ENCODE measurements around the gene POLD4. TPM values are rescaled to one million over a fixed set of nuclear protein-coding genes. Genes with fewer than 3 reads are reported as not detected.

Gene POLD4
- total RNA-seq, 3 donors from 2014 or later: 16.4 to 23.8 (median 22.0) TPM

DNA sequence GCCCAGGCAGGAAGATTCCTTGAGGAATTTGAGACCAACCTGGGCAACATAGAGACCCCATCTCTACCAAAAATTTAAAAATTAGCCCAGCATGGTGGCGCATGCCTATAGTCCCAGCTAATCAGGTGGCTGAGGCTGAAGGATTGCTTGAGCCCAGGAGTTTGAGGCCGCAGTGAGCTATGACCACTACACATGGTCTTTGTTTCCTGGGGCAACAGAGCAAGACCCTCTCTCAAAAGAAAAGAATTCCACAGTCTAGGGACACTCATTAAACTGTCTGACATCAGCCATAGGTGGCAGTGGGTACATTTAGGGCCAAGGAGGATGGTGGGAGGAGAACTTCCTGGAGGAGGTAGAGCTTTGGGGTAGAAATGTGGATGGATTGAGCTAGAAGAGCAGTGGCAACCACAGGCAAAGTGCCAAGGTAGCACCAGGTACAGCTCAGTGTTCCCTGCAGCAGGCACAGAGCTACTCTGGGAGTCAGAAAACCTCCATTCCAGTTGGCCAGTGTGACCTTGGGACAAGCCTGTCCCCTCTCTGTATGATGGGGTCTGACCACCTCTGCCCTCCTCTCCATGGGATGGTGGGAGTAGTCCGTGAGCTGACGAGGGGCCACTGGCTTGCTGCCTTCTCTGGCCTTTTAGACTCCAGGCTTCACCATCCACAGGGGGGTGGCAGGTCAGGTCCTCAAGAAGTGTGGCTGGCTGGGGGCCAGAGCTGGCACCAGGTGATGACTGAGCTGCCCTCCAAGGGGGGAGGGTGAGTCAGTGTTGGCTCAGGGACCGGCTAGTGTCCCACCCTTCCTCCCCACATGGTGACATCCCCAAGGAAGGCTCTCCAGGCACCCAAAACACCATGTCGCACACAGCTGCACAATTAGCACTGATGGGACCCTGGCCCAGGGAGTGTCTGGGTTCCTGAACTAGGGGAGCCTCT lies 23.8 kb upstream of the POLD4 start:
- peaks cover 6% of the 10 kb centered on the region for H3K27me3 Mint-ChIP-seq (ENCODE audit: low read depth)
- no peaks in the 10 kb centered on the region for H3K9me3 Mint-ChIP-seq
- H3K4me3 Mint-ChIP-seq: no peak overlapping the region
- no peak for ATAC-seq
- DNase-seq: no peak
- no peaks in the 10 kb centered on the region for H3K36me3 Mint-ChIP-seq (ENCODE audit: insufficient read depth)
- H3K4me1 Mint-ChIP-seq (ENCODE audit: low read depth): peaks cover 18% of the 10 kb centered on the region

DNA sequence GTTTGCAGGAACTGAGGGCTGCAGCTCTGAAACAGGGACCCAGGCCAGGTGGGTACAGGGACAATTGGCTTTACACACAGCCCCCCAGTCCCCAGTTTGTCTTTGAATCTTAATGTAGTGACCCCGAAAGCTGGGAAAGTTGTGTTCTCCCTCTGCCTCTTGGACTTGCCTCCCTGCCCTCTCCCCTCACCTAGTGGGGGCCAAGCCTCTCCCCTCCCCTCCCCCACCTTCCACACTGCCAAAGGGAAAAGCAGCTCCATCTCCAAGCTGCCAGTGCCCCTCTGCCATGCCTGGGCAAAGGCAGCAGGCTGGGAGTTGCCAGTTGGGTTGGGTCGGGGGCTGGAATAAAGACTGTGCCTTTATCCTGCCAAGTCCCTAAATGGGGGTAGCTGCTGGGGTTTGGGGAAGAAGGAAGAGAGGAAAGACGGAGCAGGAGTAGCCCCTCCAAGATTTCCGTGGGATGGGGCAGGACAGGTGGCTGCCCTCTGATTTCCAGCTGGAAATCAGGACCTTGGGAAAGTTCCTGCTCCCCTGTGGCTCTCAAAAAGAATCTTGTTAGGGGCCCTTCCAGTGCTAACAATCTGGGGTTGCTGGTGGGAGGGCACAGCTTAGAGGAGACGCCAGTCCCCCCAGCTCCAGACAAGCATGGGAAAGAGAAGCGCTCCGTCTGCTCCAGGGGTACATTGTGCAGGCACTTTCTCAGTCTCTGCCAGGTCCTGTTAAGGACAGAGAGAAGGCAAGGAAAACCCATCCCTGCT lies 22.9 kb upstream of the POLD4 start:
- ATAC-seq: no peak
- no peak for DNase-seq
- Mint-ChIP-seq H3K27me3 (ENCODE audit: low read depth) (peaks cover 12% of the 10 kb centered on the region), H3K9me3 (no peaks in the 10 kb centered on the region), H3K36me3 (ENCODE audit: insufficient read depth) (no peaks in the 10 kb centered on the region), H3K4me3 (no peak overlapping the region), H3K4me1 (ENCODE audit: low read depth) (peaks cover 23% of the 10 kb centered on the region)

DNA sequence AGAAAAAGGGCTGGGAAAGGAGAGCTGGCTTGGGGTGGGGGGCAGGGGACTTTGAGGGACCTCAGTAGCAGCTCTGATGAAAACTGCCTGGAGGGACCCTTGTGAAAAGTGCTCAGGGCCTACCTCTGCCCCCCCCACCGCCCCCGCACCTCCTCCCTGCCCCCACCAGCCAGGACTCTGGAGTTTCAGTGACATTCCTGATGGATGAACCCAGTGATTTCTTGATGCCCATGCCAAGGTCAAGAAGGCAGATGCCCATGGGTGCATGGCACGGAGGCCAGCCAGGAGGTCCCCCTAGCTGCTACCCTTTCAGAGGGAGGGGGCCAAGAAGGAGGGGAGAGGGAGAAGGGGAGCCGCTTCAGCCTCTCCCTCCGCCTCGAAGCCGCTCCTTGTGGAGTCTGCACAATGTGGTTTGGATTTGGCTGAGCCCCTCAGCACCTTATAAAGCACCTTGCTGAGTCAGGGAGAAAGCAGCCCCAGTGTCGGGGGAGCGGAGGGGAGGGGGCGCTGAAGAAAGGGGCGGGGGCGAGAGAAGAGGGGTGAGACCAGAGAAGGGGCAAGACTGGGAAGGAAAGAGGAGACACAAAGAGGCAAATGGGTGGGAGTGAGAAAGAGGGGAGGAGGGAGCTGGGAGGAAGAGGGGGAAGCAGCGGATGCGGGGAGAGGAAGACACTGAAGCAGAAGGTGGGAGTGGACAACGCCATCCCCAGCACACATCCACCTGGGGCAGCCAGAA lies 22.1 kb upstream of the POLD4 start:
- Mint-ChIP-seq H3K27me3 (ENCODE audit: low read depth) (peaks cover 13% of the 10 kb centered on the region), H3K4me3 (no peak overlapping the region), H3K4me1 (ENCODE audit: low read depth) (peaks cover 29% of the 10 kb centered on the region), H3K9me3 (no peaks in the 10 kb centered on the region), H3K36me3 (ENCODE audit: insufficient read depth) (no peaks in the 10 kb centered on the region)
- ATAC-seq: no peak
- no peak for DNase-seq

DNA sequence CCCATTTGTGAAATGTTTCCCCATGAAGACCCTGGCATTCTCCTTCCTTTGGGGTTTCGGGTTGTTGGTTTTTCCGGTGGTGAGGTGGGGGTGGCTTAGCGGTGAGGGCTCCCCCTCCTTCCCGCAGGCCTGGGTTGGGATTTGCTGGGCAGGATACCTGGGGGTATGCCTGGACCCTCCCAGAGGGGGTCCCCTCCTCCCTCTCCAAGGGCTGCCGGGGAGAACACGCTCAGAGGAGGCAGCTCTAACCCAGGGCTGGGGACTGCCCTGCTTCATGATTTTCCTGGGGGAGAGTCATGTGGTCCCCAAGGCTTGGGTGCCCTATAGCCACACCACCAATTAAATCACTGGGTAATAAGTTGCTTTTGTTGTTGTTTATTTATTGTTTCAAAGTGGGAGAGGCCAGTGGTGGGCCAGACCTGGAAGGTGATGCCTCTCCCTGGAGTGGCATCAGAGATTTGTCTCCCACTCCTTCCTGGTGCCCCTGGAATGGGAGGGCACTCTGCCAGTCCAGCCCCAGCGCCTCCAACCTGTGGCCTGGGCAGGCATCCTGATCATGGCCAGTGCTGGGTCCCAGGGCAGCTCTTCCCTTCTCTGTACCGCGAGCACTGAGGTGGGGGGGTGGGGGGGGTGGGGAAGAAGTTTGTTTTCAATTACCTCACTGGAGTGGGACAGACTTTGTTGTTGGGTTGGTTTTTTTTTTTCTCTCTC lies 21.4 kb upstream of the POLD4 start:
- no peaks in the 10 kb centered on the region for H3K9me3 Mint-ChIP-seq
- H3K4me3 Mint-ChIP-seq: peak overlapping the region; percentile 83
- DNase-seq (no peak), ATAC-seq (no peak)
- H3K27me3 Mint-ChIP-seq (ENCODE audit: low read depth): peaks cover 13% of the 10 kb centered on the region
- H3K4me1 Mint-ChIP-seq (ENCODE audit: low read depth): peaks cover 34% of the 10 kb centered on the region
- H3K36me3 Mint-ChIP-seq (ENCODE audit: insufficient read depth): no peaks in the 10 kb centered on the region

DNA sequence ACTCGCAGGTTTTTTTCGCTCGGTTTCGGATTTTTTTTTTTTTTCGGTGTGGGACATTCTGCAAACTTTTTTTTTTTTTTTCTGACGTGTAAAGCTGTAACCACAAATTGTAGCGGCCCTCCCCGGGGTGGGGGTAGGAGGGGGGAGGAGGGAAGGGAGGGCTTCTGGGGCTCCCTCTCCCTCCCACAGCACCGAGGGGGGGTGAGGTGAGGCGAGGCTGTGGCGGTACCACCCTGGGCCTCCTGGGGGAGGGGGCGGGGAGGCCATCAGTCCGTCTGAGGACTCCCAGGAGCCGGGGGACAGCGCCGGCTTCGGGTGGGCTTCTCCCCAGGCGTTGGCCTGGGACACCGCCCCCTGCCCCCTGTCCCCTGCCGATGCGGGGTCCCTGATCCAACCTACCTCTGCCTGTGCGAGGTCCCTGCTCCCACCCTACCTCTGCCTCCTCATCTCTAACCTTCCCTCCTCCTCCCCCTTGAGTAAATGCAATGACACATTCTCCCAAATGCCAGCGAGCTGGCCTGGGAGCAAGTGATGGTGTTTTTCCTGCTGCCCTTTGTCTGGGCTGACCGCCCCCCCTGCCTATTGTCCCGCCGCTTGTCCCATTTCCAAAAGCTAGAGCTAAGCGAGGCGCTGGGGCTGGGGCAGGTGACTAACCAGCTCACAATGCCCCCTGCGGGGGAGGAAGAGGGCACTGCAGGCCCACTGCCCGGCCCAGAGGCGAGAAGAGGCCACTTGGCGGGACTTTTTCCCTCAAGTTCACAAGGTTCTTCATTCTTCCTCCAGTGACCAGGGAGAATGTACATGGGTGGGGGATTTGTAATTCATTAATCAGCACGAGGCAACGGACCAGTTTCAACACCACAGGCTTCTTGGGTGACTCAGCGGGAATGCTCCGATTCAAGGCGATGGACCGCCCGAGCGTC lies 20.6 kb upstream of the POLD4 start:
- peak; percentile 71 for DNase-seq
- Mint-ChIP-seq H3K27me3 (ENCODE audit: low read depth) (peaks cover 13% of the 10 kb centered on the region), H3K4me3 (peak overlapping the region; percentile 86), H3K4me1 (ENCODE audit: low read depth) (peaks cover 42% of the 10 kb centered on the region), H3K9me3 (no peaks in the 10 kb centered on the region), H3K36me3 (ENCODE audit: insufficient read depth) (no peaks in the 10 kb centered on the region)
- ATAC-seq: peak; percentile 47 to 48

GRCh38 chr11:67372993-67373647 lies 19.8 kb upstream of the POLD4 start, which contains the start of gene CLCF1:
Gene CLCF1, minus strand, starts transcription at chr11:67373598. Its CDS starts 59 bp downstream, at chr11:67373539.
- Mint-ChIP-seq H3K27me3 (ENCODE audit: low read depth) (peaks cover 13% of the 10 kb centered on the region), H3K36me3 (ENCODE audit: insufficient read depth) (no peaks in the 10 kb centered on the region), H3K9me3 (no peaks in the 10 kb centered on the region), H3K4me3 (peak within 1 kb of the TSS; percentile 86), H3K4me1 (ENCODE audit: low read depth) (peaks cover 50% of the 10 kb centered on the region)
- ATAC-seq (peak; percentile 22 to 39), DNase-seq (no peak)

- no peak for DNase-seq
- no peak for ATAC-seq
- H3K4me3 Mint-ChIP-seq: peak overlapping the region; percentile 81
- no peaks in the 10 kb centered on the region for H3K36me3 Mint-ChIP-seq (ENCODE audit: insufficient read depth)
- H3K27me3 Mint-ChIP-seq (ENCODE audit: low read depth): peaks cover 13% of the 10 kb centered on the region
- H3K9me3 Mint-ChIP-seq: no peaks in the 10 kb centered on the region
- H3K4me1 Mint-ChIP-seq (ENCODE audit: low read depth): peaks cover 55% of the 10 kb centered on the region
Observed at GRCh38 chr11:67372321-67372992, 19.1 kb upstream of the POLD4 start.

DNA sequence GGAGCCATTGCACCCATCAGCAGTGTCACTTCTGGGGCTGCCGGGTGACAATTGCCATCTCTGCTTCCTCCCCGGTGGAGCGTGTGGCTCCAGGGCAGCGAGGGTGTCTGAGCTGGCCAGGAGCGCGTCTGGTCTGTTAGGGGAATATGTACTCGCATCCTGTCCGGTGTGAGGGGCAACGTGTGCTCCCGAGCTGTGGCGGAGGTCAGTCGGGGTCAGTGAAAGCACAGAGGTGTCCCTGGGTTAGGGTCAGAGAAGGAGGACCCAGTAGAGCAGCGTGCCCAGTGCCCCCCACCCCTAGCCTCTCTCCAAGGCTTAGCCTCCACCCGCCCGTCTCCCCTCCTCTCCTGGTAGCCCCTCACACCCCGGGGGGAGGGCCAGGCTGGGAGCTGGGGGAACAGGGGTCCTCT lies 18.6 kb upstream of the POLD4 start:
- DNase-seq (no peak), ATAC-seq (no peak)
- Mint-ChIP-seq H3K4me3 (peak overlapping the region; percentile 81), H3K9me3 (no peaks in the 10 kb centered on the region), H3K4me1 (ENCODE audit: low read depth) (peaks cover 55% of the 10 kb centered on the region), H3K36me3 (ENCODE audit: insufficient read depth) (no peaks in the 10 kb centered on the region), H3K27me3 (ENCODE audit: low read depth) (peaks cover 13% of the 10 kb centered on the region)

- Mint-ChIP-seq H3K4me1 (ENCODE audit: low read depth) (peaks cover 56% of the 10 kb centered on the region), H3K4me3 (peak overlapping the region; percentile 81), H3K27me3 (ENCODE audit: low read depth) (peaks cover 13% of the 10 kb centered on the region), H3K36me3 (ENCODE audit: insufficient read depth) (no peaks in the 10 kb centered on the region), H3K9me3 (no peaks in the 10 kb centered on the region)
- ATAC-seq (no peak), DNase-seq (no peak)
Observed at GRCh38 chr11:67371189-67371910, 18.0 kb upstream of the POLD4 start.

DNA sequence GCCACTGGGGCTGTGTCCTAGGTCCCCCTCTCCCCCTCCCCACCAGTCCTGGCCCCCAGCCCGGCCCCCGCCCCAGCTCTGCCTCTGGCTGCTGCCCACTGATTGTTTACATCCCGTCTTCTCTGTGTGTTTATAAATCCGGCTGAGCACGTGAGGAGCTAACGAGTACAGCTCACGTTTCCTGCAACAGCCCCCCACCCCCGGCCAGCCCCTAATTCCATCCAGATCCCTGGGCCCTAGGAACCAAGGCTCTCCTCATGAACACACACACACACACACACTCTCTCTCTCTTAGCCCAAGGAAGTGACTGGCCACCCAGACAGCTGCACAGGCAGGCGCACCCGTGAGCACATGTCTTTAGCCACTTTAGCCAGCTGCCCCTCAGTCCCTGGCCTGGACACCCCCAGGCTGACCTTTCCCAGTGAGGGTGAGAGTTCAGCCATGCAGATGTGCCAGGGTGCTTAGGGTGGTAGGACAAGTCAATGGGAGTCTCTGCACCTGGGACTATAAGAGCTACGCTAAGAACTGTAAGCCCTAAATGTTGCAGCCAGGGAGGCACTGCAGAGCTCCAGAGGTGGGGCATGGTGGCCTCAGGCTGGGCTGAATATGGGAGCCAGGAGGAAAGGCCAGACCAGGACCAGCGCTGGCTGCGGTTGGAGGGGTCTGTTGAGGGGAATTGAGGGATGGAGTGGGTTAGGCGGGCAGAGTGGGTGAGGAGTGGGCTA lies 17.2 kb upstream of the POLD4 start:
- Mint-ChIP-seq H3K4me1 (ENCODE audit: low read depth) (peaks cover 64% of the 10 kb centered on the region), H3K36me3 (ENCODE audit: insufficient read depth) (peaks cover 2% of the 10 kb centered on the region), H3K27me3 (ENCODE audit: low read depth) (peaks cover 10% of the 10 kb centered on the region), H3K9me3 (no peaks in the 10 kb centered on the region), H3K4me3 (no peak overlapping the region)
- ATAC-seq: no peak
- no peak for DNase-seq

GRCh38 chr11:67369801-67370284 lies 16.5 kb upstream of the POLD4 start:
- no peak overlapping the region for H3K4me3 Mint-ChIP-seq
- H3K36me3 Mint-ChIP-seq (ENCODE audit: insufficient read depth): peaks cover 4% of the 10 kb centered on the region
- H3K4me1 Mint-ChIP-seq (ENCODE audit: low read depth): peaks cover 68% of the 10 kb centered on the region
- H3K27me3 Mint-ChIP-seq (ENCODE audit: low read depth): peaks cover 10% of the 10 kb centered on the region
- no peak for ATAC-seq
- no peaks in the 10 kb centered on the region for H3K9me3 Mint-ChIP-seq
- DNase-seq: no peak

All from activated T-cell treated with anti-CD3 and anti-CD28 coated beads, Interleukin-2, amount 50 U/mL, for 4 hours (primary cell).